ENCODE data around the gene ALK. TPM values are rescaled to one million over a fixed set of nuclear protein-coding genes. Genes with fewer than 3 reads are reported as not detected.

The ALK gene
- total RNA-seq, 1 donor from 2014 or later = 9.6 TPM

GRCh38 chr2:29159125-29159524 is 762.3 kb downstream of the ALK start:
- peaks cover 2% of the 10 kb centered on the region for H3K27me3 Mint-ChIP-seq (ENCODE audit: unreplicated experiment)
- no peak overlapping the region for H3K4me3 Mint-ChIP-seq (ENCODE audit: unreplicated experiment)
- TF ChIP-seq, protein P1, sequence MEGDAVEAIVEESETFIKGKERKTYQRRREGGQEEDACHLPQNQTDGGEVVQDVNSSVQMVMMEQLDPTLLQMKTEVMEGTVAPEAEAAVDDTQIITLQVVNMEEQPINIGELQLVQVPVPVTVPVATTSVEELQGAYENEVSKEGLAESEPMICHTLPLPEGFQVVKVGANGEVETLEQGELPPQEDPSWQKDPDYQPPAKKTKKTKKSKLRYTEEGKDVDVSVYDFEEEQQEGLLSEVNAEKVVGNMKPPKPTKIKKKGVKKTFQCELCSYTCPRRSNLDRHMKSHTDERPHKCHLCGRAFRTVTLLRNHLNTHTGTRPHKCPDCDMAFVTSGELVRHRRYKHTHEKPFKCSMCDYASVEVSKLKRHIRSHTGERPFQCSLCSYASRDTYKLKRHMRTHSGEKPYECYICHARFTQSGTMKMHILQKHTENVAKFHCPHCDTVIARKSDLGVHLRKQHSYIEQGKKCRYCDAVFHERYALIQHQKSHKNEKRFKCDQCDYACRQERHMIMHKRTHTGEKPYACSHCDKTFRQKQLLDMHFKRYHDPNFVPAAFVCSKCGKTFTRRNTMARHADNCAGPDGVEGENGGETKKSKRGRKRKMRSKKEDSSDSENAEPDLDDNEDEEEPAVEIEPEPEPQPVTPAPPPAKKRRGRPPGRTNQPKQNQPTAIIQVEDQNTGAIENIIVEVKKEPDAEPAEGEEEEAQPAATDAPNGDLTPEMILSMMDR (IDR thresholded peaks at IDR 0.05; ENCODE audit: partially characterized antibody, unreplicated experiment) = no peak
- no peak for DNase-seq
- no peak overlapping the region for H3K27ac Mint-ChIP-seq (ENCODE audit: unreplicated experiment)
- H3K9me3 Mint-ChIP-seq (ENCODE audit: unreplicated experiment) = peaks cover 4% of the 10 kb centered on the region
- H3K4me1 Mint-ChIP-seq (ENCODE audit: low read depth, unreplicated experiment) = peaks cover 23% of the 10 kb centered on the region
- H3K36me3 Mint-ChIP-seq (ENCODE audit: unreplicated experiment) = no peaks in the 10 kb centered on the region

DNA sequence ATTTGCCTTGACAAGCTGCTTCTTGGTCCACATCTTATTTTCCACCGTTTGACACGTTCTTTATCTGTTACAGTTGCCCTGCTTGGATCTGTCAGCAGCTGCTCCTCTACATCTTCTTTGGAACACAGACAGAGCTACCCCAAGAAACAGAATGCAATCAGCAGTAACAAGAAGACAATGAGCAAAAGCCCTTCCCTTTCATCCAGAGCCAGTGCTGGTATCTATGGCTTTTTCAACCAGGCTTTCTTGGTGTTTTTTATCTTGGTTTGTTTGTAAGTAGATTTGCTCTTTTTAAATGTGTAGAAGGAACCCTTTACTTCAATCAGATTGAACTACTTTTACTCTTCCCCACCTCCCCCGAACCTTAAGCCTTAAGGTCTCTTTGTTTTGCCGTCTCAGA is 764.3 kb downstream of the ALK start:
- no peak for DNase-seq
- H3K4me3 Mint-ChIP-seq (ENCODE audit: unreplicated experiment) = peak overlapping the region; percentile 21

GRCh38 chr2:29155578-29155977 is 765.8 kb downstream of the ALK start:
- peak overlapping the region; percentile 72 for H3K4me3 Mint-ChIP-seq (ENCODE audit: unreplicated experiment)
- peaks cover 2% of the 10 kb centered on the region for H3K27me3 Mint-ChIP-seq (ENCODE audit: unreplicated experiment)
- DNase-seq = peak; percentile 19
- H3K4me1 Mint-ChIP-seq (ENCODE audit: low read depth, unreplicated experiment) = peaks cover 23% of the 10 kb centered on the region
- no peaks in the 10 kb centered on the region for H3K36me3 Mint-ChIP-seq (ENCODE audit: unreplicated experiment)
- TF ChIP-seq, protein P1 (IDR thresholded peaks at IDR 0.05; ENCODE audit: partially characterized antibody, unreplicated experiment) = no peak
- H3K9me3 Mint-ChIP-seq (ENCODE audit: unreplicated experiment) = peaks cover 4% of the 10 kb centered on the region
- H3K27ac Mint-ChIP-seq (ENCODE audit: unreplicated experiment) = peak overlapping the region; percentile 93

More for the DNA sequence above, 764.3 kb downstream of the ALK start:
- H3K27ac Mint-ChIP-seq (ENCODE audit: unreplicated experiment) = no peak overlapping the region
- peaks cover 4% of the 10 kb centered on the region for H3K9me3 Mint-ChIP-seq (ENCODE audit: unreplicated experiment)
- TF ChIP-seq, protein P1 (IDR thresholded peaks at IDR 0.05; ENCODE audit: partially characterized antibody, unreplicated experiment) = no peak
- H3K36me3 Mint-ChIP-seq (ENCODE audit: unreplicated experiment) = no peaks in the 10 kb centered on the region
- peaks cover 23% of the 10 kb centered on the region for H3K4me1 Mint-ChIP-seq (ENCODE audit: low read depth, unreplicated experiment)
- H3K27me3 Mint-ChIP-seq (ENCODE audit: unreplicated experiment) = peaks cover 2% of the 10 kb centered on the region

GRCh38 chr2:29154610-29155009 is 766.8 kb downstream of the ALK start:
- TF ChIP-seq, protein P1 (IDR thresholded peaks at IDR 0.05; ENCODE audit: partially characterized antibody, unreplicated experiment) = no peak
- no peak for DNase-seq
- Mint-ChIP-seq H3K9me3 (ENCODE audit: unreplicated experiment) (peaks cover 4% of the 10 kb centered on the region), H3K36me3 (ENCODE audit: unreplicated experiment) (no peaks in the 10 kb centered on the region), H3K4me1 (ENCODE audit: low read depth, unreplicated experiment) (peaks cover 23% of the 10 kb centered on the region), H3K27ac (ENCODE audit: unreplicated experiment) (no peak overlapping the region), H3K4me3 (ENCODE audit: unreplicated experiment) (no peak overlapping the region), H3K27me3 (ENCODE audit: unreplicated experiment) (peaks cover 2% of the 10 kb centered on the region)

DNA sequence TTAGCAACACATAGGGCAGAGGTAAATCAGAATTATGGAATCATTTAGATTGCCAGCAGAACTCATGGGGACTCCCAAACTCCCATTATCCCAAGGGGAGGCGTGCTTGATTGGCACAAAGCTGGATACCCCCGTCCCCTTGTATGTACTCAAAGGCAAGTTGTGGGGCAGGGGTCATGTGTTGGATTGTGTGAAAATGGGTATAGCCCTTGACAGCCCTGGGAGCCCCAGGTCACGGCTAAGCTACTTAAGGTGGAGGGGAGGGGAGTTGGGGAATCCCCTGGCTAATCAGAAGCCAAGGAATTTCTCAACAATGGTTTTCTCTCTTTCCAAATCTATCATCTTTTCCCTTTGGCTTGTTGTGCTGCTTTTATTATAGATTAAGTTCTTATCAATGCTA is 773.4 kb downstream of the ALK start:
- Mint-ChIP-seq H3K36me3 (ENCODE audit: unreplicated experiment) (no peaks in the 10 kb centered on the region), H3K27ac (ENCODE audit: unreplicated experiment) (no peak overlapping the region), H3K27me3 (ENCODE audit: unreplicated experiment) (no peaks in the 10 kb centered on the region), H3K4me3 (ENCODE audit: unreplicated experiment) (no peak overlapping the region), H3K4me1 (ENCODE audit: low read depth, unreplicated experiment) (no peaks in the 10 kb centered on the region), H3K9me3 (ENCODE audit: unreplicated experiment) (no peaks in the 10 kb centered on the region)
- DNase-seq = no peak
- TF ChIP-seq, protein P1 (IDR thresholded peaks at IDR 0.05; ENCODE audit: partially characterized antibody, unreplicated experiment) = no peak

All from glutamatergic neuron (in vitro differentiated cells).